Hematopoietic multipotent progenitor cell treated with erythropoietin and hydrocortisone succinate and interleukin-3 and kit ligand, for 17 days (in vitro differentiated cells): ENCODE data around the gene CALM3.
"Not testable (repeated sequence)": the region's sequence is repeated elsewhere in the genome, so short reads cannot be mapped to it uniquely, and the experiment has no call there.

Experiments
- DNase-seq: peaks from one replicate; pipeline ENCODE4 v3.0.0-alpha.2; 2015; ENCODE audit warnings: low spot score

The CALM3 gene

DNA sequence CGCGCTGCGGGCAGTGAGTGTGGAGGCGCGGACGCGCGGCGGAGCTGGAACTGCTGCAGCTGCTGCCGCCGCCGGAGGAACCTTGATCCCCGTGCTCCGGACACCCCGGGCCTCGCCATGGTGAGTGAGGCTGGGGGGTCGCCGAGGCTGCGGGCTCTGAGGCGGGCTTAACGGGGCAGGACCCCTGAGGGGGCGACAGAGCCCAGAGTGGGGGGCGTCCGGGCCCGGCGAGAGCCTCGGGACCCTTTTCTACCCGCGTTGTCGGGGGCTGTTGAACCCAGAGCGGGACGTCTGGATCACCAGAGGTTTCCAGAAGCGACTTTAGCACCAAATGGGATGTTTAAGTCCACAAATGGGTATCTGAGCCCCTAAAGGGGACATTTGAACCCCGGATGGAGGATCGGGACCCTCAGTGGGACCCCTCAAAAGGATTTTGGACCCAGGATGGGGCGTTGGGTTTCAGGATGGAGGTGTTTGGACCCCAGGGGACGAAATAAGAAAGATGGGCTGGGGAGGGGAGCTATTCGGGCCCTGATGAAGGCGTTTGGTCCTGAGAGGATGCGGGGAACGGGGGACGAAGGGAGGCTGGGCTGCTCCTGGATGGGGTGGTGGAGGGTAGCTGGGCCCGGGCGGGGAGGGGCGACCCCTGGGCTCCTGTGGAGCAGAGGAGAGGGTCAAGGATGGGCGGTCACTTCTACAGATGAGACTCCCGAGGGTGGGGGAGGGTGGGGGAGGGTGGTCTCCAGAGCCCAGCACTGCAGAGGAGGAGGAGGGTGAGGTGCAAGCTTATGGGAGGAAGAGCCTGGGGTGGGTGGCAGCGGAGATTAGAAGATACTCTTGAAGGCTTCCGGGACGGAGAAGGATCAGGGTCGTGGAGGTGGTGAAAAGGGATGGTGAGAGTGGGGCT is at the start of gene CALM3:
Gene CALM3 (plus strand): TSS at position 13 of the 907 bp plus-strand sequence. CDS start 105 bp downstream, at position 118.
- DNase-seq, result no peak

GRCh38 chr19:46552891-46553290 is 48.2 kb upstream of the CALM3 start:
- DNase-seq, result no peak

GRCh38 chr19:46554161-46554560 is 47.0 kb upstream of the CALM3 start:
- no peak for DNase-seq

DNA sequence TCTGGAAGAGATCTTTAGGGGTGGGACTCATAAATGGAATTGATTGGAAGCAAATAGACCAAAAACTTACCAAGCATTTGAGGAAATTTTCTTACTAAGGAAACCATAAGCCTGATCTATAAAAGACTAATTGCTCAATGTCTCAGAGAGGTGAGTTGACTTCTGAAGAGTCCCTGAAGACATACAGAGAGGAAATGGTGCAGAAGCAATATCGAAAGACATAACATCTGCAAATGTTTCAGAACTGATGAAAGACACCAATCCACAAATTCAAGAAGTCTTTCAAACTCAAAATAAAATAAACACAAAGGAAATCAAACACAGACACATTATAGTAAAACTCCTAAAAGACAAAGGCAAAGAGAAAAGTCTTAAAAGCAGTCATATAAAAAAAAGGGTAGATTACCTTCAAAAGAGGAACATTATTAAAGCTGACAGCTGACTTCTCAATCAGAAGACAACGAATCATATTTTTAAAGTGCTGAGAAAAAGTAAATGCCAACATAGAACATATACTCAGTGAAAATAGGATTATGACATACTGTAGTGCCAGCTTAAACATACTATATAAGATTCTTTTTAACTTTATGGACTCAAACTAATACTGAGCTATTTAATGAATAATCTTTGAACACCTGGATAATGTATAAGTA is 45.4 kb upstream of the CALM3 start:
- no peak for DNase-seq

DNA sequence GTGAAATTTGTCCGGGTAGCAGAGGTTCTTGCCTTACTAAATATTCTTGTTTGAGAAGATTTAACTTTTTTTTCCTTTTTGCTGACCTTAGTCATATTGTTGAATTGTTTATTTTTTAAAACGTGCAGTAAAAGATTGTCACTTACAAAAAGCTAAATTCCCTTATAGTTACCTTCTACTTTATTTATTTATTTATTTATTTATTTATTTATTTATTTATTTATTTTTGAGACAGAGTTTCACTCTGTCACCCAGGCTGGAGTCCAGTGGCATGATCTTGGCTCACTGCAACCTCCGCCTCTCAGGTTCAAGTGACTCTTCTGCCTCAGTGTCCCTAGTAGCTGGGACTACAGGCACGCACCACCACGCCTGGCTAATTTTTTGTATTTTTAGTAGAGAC is 44.7 kb upstream of the CALM3 start:
- DNase-seq, result not testable (repeated sequence)

GRCh38 chr19:46559203-46559602 is 41.9 kb upstream of the CALM3 start:
- DNase-seq, result no peak

DNA sequence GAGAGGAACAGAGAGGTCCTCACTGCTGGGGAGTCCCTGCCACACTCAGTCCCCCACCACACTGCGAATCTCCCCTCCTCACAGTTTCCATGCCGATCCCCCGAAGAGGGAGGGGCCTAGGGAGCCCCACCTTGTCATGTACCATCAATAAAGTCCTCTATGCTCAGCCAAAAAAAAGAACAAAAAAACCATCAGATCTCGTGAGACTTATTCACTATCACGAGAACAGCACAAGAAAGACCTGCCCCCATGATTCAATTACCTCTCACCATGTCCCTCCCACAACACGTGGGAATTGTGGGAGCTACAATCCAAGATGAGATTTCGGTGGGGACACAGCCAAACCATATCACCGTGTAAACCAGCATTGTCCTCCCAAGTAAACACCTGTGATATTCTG is 41.5 kb upstream of the CALM3 start:
- not testable (repeated sequence) for DNase-seq

GRCh38 chr19:46564701-46565100 is 36.4 kb upstream of the CALM3 start:
- DNase-seq, result no peak

DNA sequence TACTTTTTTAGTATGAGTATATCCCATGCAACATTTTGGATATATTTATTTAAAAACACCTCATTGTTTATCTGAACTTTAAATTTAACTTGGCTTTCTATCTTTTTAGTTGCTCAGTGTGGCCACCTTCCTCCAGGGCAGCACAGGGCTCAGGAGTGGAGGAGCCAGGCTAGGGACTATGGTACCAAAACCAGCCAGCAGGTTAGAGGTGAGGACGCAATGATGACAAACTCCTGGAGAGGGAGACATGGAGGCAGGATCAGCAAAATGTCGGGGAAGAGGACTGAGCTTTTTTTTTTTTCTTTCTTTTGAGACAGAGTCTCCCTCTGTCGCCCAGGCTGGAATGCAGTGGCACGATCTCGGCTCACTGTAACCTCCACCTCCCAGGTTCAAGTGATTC is 29.6 kb upstream of the CALM3 start:
- no peak for DNase-seq

DNA sequence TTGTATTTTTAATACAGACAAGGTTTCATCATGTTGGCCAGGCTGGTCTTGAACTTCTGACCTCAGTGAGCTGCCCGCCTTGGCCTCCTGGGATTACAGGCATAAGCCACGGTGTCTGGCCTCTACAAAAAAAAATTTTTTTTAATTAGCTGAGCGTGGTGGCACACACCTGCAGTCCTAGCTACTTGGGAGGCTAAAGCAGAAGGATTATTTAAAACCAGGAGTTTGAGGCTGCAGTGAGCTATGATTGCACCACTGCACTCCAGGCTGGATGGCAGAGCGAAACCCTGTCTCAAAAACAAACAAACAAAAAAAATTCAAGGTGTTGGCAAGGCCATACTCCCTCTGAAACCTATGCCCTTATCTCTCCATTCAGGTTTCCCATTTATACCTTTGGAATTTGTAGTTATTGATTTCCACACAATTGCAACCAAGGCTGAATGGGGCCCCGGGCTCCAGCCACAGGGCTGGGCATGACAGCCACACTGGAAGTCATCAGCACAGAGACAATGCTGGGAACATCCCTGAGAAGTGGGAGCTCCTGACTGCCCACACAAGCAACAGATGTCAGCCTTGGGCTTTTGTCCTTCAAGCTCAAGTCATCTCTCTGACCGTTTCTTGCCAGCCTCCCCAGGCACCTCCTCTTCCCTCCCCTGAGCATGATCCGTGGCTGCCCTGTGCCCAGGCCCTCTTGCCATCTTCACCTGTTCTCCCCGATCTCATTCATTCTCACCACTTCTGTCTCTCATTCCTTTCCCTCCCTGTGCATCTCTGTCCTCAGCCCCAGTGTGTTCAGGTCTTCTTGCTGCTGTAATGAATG is 27.2 kb upstream of the CALM3 start:
- no peak for DNase-seq

GRCh38 chr19:46574533-46574932 is 26.6 kb upstream of the CALM3 start:
- DNase-seq, result no peak

DNA sequence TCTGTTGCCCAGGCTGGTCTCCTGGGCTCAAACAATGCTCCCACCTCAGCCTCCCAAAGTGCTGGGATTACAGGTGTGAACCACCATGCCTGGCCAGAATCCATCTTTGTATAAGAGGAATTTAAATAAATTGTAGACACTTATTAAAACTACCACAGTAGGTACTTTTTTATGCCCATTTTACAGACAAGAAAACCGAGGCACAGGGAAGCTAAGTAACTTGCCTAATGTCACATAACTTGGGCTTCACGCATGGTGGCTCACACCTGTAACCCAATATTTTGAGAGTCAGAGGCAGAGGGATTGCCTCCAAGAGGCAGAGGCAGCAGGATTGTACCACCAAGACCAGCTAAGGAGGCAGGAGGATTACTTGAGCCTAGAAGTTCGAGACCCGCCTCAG is 22.7 kb upstream of the CALM3 start:
- no peak for DNase-seq

DNA sequence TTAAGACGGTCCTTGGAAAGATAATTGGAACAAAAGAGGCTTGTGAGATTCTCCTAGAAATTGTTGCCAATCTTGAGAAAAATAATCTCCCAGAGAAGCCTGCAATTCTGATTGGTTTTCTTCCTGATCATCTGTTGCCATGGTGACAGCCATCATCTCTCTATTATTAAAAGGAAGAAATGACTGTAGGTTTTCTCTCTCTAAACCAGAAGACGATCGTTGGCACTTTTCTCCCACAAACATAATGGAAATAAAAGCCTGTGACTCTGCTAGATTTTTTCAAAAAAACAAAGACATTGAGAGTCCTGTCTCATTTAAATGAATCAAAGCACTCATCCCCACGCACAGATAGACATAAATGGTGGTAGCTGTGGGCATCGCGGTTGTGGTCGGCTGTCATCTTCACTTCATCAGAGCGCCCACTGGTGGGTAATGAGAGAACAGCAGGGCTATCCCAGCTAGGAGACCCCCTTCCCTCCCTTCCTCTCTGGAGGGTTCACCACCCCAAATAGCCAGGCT is 21.7 kb upstream of the CALM3 start:
- no peak for DNase-seq

- DNase-seq, result no peak
Observed at GRCh38 chr19:46580247-46580646, 20.9 kb upstream of the CALM3 start.

DNA sequence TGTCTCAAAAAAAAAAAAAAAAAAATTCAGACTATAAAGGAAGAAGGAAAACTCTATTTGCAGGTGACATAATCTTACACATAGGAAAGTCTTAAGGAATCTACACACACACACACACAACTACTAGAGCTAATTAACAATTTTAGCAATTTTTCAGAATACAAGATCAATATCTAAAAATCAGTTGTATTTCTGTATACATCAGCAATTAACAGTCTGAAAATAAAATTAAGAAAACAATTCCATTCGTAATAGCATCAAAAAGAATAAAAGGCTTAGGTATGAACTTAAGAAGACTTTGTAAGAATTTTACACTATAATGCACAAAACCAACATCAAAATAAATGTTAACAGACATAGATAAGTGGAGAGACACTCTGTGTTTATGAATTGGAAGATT is 15.6 kb upstream of the CALM3 start:
- no peak for DNase-seq

DNA sequence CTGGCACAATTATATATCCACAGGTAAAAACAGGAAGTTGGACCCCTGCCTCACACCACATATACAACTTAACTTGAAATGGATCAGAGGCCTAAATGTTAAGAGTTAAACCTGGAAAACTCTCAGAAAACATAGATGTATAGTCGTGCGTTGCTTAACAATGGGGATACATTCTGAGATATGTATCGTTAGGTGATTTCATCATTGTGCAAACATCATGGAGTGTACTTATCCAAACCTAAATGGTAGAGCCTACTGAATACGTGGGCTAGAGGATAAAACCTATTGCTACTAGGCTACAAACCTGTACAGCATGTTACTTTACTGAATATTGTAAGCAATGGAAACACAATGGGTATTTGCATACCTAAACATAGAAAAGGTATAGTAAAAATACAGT is 14.8 kb upstream of the CALM3 start:
- no peak for DNase-seq

GRCh38 chr19:46587861-46588260 is 13.3 kb upstream of the CALM3 start:
- no peak for DNase-seq

GRCh38 chr19:46591254-46591653 is 9.9 kb upstream of the CALM3 start:
- no peak for DNase-seq

- no peak for DNase-seq
Observed at GRCh38 chr19:46591870-46592269, 9.3 kb upstream of the CALM3 start.

GRCh38 chr19:46596008-46596407 is 5.1 kb upstream of the CALM3 start:
- DNase-seq, result no peak

DNA sequence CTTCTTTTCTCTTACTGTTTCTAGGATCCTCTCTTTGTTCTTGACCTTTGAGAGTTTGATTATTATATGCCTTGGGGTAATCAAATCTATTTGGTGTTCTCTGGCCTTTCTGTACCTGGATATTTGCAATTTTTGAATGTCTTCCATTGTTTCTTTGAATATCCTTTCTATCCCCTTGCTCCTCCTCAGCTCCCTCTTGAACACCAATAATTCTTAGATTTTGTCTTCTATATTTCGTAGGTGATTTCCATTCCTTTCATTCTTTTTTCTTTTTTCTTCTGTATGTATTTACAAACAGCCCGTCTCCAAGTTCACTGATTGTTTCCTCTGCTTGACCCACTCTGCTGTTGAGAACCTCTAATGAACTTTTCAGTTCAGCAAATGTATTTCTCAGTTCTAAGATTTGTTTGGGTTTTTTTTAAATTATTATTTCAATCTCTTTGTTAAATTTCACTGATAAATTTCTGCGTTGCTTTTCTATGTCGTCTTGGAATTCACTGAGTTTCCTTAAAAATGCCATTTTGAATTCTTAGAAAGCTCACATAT is 2.7 kb upstream of the CALM3 start:
- DNase-seq, result no peak

GRCh38 chr19:46599716-46600373 is 1.3 kb upstream of the CALM3 start:
- no peak for DNase-seq
